Prostate gland (tissue), 2 donors: ENCODE data around the gene LRRC34. TPM values are rescaled to one million over a fixed set of nuclear protein-coding genes. Genes with fewer than 3 reads are reported as not detected.

Experiments
- DNase-seq: peaks from one replicate; pipeline ENCODE4 v3.0.0-alpha.2; 2019; ENCODE audit warnings: low spot score
- H3K27ac ChIP-seq, 2 donors: fragments of 200-600 bp; sonication (generic); 2 replicates each; pipeline ENCODE4 v1.5.1; 2017 to 2019
- H3K27me3 ChIP-seq: fragments of 200-600 bp; sonication (generic); replicated peaks from 2 replicates; pipeline ENCODE4 v1.5.1; 2019; ENCODE audit not compliant: insufficient read depth
- H3K36me3 ChIP-seq, 2 donors: fragments of 200-600 bp; sonication (generic); 1 replicate in 1 of 2; 2 replicates in 1 of 2; pipeline versions ENCODE4 v1.5.1 to v1.8.1; 2017 to 2019
- H3K4me1 ChIP-seq: fragments of 200-600 bp; sonication (generic); replicated peaks from 2 replicates; pipeline ENCODE4 v1.5.1; 2019
- H3K4me3 ChIP-seq, 2 donors: fragments of 200-600 bp; sonication (generic); 2 replicates each; pipeline ENCODE4 v1.5.1; 2017 to 2019
- H3K9me3 ChIP-seq: fragments of 200-600 bp; sonication (generic); 2 replicates; pipeline ENCODE4 v1.5.1; 2017
- CTCF ChIP-seq, 4 experiments: fragments of 200-600 bp in 2 of 4; fragments of 450-650 bp in 2 of 4; sonication (generic) in 2 of 4; IDR thresholded peaks; 1 replicate in 3 of 4; 2 replicates in 1 of 4; pipeline ENCODE4 v1.5.1; 2016 to 2019; ENCODE audit warnings: antibody characterized with exemption in 4 of 4, mild to moderate bottlenecking in 2 of 4, moderate library complexity in 2 of 4
- POLR2A ChIP-seq: fragments of 450-650 bp; IDR thresholded peaks from one replicate; pipeline ENCODE4 v1.6.1; 2016; ENCODE audit warnings: antibody characterized with exemption, mild to moderate bottlenecking
- POLR2AphosphoS5 ChIP-seq: sonication (generic); formaldehyde crosslinking; IDR thresholded peaks from one replicate; pipeline ENCODE4 v1.6.1; 2017; ENCODE audit warnings: antibody characterized with exemption
- WGBS: methylation state at CpG from one replicate; pipeline ENCODE4 v1.1.5; 2018; 5-methylcytosine and 5-hydroxymethylcytosine counted together
- intact Hi-C: fragments of 100-400 bp; cut with DNase I; formaldehyde crosslinking; loops from one replicate; pipeline ENCODE4 v1.14.2; 2022
- total RNA-seq, 2 donors: library from RNA; depleted of rRNA; stranded (reverse); fragments of >200 nt; gene quantifications; one replicate each; pipeline ENCODE4 v1.1.0, GENCODE V29; 2016

The LRRC34 gene
- total RNA-seq, 2 donors from 2014 or later = 2.8 to 5.4 TPM

GRCh38 chr3:169774186-169774585 is 38.5 kb downstream of the LRRC34 start:
- H3K4me1 ChIP-seq = peaks cover 10% of the 10 kb centered on the region
- intact Hi-C loops = loop anchor here (5.0 kb wide), 1 partner anchor 193 kb away; the partner anchor contains the start of gene SEC62
- no peaks in the 10 kb centered on the region for H3K27me3 ChIP-seq
- TF ChIP-seq POLR2A (no peak), POLR2AphosphoS5 (no peak), CTCF (IDR thresholded peaks at IDR 0.05) (no peak)
- no peaks in the 10 kb centered on the region for H3K9me3 ChIP-seq
- WGBS = 42% methylated on average over 5 of the region's 5 CpGs
- DNase-seq = no peak
- peak overlapping the region; percentile 70 to 93 for H3K4me3 ChIP-seq
- H3K27ac ChIP-seq = no peak overlapping the region
- H3K36me3 ChIP-seq = peaks cover 0 to 3% of the 10 kb centered on the region in 2 donors

DNA sequence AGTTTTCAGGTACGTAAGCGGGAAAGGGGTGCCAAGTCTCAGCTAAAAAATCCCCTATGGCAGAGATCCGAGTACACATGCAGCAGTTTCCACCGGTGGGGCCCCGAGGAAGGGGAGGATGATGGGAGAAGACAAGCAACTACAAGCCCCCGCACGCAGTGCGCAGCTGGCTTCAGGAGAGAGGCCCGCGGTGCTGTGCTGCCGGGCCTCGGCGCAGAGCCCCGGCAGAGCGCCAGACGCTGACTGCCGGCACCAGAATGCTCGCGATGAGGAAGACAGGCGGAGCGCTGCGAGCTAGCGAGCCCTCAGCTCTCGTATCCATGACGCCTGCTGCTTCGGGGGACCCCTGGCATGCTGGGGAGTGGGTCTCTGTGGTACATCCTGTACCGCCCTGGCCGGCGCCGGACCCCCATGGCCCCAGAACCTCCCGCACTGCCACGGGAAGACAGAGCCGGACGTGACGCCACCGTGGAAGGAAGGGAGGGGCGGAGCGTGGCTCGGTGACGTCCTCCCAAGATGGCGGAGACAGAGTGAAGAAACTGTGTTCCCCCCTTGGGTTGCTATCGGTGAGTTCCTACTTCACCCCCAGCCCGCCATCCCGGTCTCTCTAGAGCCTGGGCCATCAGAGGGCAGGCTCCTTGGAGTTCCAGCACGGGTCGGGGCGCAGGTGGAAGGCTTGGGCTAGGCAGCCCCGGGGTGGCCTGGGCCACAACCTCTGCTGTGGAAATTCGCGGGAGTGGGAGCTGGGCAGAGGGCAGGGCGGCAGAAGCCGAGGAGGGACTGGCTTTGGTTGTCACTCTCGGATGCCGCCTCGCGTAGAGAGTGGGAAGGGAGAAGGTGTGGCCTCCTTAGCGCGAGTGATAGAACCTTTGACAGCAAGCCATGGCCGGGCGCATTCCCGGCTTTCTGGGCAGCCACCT is 39.5 kb downstream of the LRRC34 start, which contains the start of gene MYNN:
Gene MYNN (plus strand): TSS at position 500 of the 920 bp plus-strand sequence. CDS start 900 bp downstream, outside the sequence.
- Histone ChIP-seq H3K4me3 (peak within 1 kb of the TSS; percentile 70 to 93), H3K27ac (peak within 1 kb of the TSS; percentile 97 to 99), H3K4me1 (peaks cover 10% of the 10 kb centered on the region), H3K9me3 (no peaks in the 10 kb centered on the region), H3K27me3 (no peaks in the 10 kb centered on the region), H3K36me3 (peaks cover 0 to 3% of the 10 kb centered on the region in 2 donors)
- intact Hi-C loops = loop anchor here (5.0 kb wide), 1 partner anchor 194 kb away; the partner anchor contains the start of gene SEC62
- under 1% methylated on average over 61 of the region's 61 CpGs for WGBS
- peak; percentile 91 for DNase-seq
- TF ChIP-seq CTCF (IDR thresholded peaks at IDR 0.05) (no peak), POLR2AphosphoS5 (peak; percentile 96), POLR2A (peak; percentile 97)

DNA sequence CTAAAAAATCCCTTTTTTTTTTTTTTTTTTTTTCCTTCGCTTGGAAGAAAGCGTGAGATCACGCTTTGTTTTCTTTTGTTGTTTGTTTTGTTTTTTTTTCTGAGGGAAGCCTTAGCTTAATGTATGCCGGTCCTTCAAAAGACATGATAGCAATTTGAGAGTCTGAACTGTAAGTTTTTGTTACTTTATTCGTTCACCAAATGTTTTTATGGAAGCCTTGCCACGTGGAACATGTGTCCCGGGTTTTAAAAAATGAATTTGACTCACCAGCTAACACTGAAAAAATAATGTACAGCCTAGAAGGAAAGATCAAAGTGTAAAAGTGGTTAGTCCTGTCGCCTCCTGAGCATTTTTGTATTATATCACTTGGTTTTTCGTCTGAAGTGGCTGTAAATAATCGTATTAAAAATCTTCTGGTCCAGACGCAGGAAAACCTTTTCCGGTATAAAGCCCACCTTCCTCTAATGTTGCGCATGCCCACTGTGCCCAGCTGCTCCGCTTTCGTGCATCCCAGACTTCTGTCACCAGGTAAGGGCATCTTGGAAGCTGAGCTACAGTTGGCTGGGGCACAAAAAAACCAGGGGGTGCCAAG is 40.3 kb downstream of the LRRC34 start:
- Histone ChIP-seq H3K27me3 (no peaks in the 10 kb centered on the region), H3K9me3 (no peaks in the 10 kb centered on the region), H3K27ac (peak overlapping the region; percentile 97 to 99), H3K36me3 (no peaks in the 10 kb centered on the region), H3K4me3 (peak overlapping the region; percentile 70 to 93), H3K4me1 (peaks cover 10% of the 10 kb centered on the region)
- no peak for DNase-seq
- no peak for TF ChIP-seq POLR2AphosphoS5
- no peak for TF ChIP-seq CTCF (IDR thresholded peaks at IDR 0.05)
- no peak for TF ChIP-seq POLR2A
- intact Hi-C loops = loop anchor here (5.0 kb wide), 1 partner anchor 195 kb away; the partner anchor contains the start of gene SEC62
- under 1% methylated on average over 15 of the region's 15 CpGs for WGBS

DNA sequence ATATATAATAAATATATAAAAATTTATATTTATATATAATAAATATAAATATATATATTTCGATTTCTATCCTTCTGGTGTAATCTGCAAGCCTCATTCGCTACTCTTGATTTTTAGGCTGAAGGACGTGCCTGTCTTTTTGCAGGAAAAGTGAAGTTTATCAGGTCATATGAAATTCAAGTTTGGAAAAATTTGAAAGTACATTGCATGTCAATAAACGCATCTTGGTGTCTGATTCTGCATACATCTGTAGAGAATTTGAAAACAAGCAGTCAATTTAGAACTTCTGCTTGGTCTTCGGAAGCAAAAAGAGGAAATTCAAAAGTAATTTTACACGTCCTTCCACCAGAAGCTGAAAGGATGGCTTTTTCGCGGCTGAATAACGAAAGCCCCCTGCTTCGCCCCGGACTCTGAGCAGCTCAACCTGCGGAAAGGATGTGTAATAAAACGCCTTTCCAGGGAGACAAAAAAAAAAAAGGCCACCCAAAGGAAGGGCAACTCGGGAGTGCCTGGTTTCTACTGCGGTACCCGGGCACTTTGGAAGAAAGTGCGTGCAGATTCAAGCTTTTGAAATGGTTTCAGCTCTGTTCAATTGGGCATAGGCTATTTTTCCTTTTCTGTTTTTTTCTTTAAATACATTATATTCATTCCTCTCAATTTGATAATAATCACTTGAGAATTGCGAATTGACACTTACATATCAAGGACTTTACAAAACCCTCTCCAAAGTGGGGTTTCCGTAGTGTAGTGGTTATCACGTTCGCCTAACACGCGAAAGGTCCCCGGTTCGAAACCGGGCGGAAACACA is 41.0 kb downstream of the LRRC34 start:
- TF ChIP-seq CTCF (IDR thresholded peaks at IDR 0.05) = no peak
- peak; percentile 82 for TF ChIP-seq POLR2AphosphoS5
- TF ChIP-seq POLR2A = no peak
- H3K27ac ChIP-seq = peak overlapping the region; percentile 97 to 99
- H3K4me1 ChIP-seq = peaks cover 10% of the 10 kb centered on the region
- peak; percentile 40 for DNase-seq
- H3K4me3 ChIP-seq = peak overlapping the region; percentile 70 to 93
- no peaks in the 10 kb centered on the region for H3K36me3 ChIP-seq
- H3K27me3 ChIP-seq = no peaks in the 10 kb centered on the region
- intact Hi-C loops = loop anchor here (5.0 kb wide), 1 partner anchor 196 kb away; the partner anchor contains the start of gene SEC62
- no peaks in the 10 kb centered on the region for H3K9me3 ChIP-seq
- under 1% methylated on average over 27 of the region's 27 CpGs for WGBS
